NK-92 (cell line): ENCODE data around the gene NRAP.

ENCODE experiments used
- DNase-seq: peaks from one replicate; lab custom pipeline; 2025; ENCODE audit not compliant: unreplicated experiment; lab: John Stamatoyannopoulos, UW

Gene NRAP

DNA sequence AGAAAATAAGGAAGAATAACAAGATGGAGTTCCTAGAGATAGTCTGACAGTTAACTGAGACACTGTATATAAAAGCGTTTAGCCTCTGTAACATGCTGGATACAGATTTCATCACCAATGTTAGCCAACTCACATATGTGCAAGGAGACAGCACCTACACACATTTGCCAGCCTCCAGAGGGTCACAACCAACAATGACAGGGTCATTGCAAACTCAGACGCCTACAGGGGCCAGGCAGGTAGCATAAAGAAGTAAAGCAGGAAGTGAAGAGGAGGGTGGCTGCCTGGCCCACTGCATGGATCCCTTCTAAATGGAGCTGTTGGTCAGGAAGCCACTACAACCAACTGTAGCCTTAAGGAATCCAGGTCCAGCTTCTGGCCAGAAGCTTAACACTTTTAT, 50.4 kb downstream of the NRAP start:
- no peak for DNase-seq

- DNase-seq, result no peak
Measured at GRCh38 chr10:113612154-113612553, 51.7 kb downstream of the NRAP start.

DNA sequence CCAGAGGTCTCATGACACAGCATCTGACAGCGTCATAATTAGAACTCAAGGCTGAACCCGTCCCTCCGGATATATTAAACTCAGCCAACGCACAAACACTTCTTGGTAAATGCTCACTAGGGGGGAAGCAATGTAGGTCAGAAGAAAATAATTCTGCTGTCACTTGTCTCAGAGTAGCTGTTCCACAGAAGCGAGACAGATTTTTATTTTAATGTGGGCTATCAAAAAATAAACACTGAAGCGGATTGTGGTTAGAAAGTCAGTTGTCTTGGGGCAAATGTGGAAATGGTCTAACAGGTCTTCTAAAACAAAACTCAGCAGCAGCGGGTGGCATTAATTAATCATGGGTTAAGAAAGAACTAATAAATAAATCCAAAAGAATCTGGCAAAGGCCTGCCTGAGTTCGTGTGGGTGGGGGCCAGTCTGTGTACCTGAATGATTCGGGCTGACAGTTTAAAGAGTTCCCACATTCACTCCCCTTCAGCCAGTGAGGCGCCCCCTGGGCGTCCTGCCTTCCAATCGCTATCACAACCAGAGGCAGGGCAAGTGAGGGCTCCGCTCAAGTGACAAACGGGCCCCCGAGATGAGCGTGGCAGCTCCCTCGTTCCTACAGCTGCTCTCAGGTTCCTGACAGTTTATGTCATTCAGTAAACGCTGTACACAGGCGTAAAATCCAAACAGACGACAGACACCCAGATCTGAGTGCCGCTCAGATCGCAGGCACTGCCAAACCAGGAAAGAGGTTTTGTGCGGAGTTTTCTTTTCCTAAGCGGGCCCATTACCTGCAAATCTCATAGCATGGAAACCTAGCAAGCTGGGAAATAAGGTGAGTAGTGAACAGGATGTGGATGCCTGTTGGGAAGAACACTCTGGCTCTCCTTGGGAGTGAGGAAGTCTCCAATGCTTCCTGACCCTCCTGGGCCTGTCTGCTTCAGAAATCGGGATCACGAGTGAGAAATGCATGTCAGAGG, 52.9 kb downstream of the NRAP start:
- DNase-seq, result no peak

GRCh38 chr10:113609704-113610108, 54.1 kb downstream of the NRAP start:
- DNase-seq, result no peak

GRCh38 chr10:113605268-113605978, 58.4 kb downstream of the NRAP start:
- no peak for DNase-seq

DNA sequence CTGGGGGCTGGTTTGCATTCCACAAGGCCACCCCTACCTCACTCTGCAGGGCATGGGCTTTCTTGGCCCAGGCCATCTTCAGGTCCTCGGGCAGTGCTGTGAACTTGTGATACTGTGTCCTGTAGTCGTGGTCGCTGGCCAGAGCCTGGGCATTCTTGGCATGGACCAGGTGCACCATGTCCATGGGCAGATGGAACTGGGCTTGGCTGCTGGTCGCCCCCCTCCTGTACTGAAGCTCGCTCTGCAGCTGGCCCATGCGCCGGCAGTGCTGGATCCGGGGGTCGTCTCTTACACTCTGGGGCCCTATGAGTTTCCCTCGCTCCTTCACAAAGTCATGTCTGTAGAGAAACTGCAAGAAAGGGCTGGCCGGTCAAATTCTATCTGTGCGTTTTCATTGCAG, 59.3 kb downstream of the NRAP start:
- no peak for DNase-seq

GRCh38 chr10:113603057-113603777, 60.6 kb downstream of the NRAP start:
- no peak for DNase-seq

- DNase-seq, result no peak
Measured at GRCh38 chr10:113600569-113600968, 63.3 kb downstream of the NRAP start.

GRCh38 chr10:113594652-113595051, 69.2 kb downstream of the NRAP start:
- DNase-seq, result no peak

- no peak for DNase-seq
Measured at GRCh38 chr10:113592380-113592779, 71.5 kb downstream of the NRAP start.

DNA sequence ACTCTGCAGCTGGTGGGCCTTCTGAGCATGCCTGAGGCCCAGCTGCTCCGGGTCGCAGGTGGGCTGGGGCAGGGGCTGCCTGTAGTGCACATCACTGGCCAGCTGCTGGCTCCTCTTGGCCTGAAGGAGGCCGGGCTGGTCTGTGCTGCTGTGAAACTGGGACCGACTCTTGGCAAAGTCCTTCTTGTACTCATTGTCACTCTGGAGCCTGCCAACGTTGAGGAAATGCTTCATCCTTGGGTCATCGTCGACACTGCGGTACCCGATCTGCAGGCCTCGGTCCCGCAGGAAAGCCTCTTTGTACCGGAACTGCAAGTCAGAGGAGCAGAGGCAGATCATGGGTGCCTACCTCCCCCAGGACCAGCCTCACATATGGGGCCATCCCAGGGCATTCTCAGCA, 73.3 kb downstream of the NRAP start:
- DNase-seq, result no peak

- no peak for DNase-seq
Measured at GRCh38 chr10:113589201-113589770, 74.6 kb downstream of the NRAP start.

- no peak for DNase-seq
Measured at GRCh38 chr10:113585949-113586348, 77.9 kb downstream of the NRAP start.

DNA sequence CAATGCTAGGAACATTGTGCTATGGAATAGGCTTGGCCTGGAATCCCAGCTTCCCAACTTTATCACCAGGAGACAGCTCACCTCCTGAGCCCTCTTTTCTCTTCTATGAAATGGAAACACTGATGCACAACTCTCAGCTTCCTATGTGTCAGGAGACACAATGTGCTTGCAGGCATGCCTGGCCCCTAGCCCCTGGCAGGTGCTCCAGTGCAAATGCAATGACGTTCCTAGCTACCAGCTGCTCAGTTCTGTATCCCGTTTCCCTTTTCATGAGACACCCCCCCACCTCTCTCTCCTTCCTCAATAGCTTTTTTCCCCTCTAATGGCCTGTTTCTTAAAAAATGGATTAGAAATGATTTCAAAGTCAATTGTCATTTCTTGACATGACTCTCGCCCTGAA, 80.3 kb downstream of the NRAP start:
- no peak for DNase-seq

DNA sequence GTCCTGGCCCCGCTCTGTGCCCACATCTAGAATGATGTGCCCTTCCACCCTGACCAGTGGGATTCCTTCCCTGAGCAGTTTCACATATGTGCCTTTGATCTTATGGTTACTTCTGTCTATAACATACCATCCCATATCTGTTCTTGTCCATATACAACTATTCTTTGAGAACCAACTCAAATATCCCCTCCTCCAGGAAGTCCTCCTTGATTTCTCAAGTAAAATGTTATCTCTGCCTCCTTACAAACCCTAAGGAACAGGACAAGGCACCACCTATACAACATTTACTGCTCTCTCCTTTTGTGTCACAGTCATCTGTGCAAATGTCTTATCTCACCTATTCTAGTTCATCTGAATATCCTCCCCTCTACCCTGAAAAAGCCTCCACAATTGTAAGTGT, 82.7 kb downstream of the NRAP start:
- DNase-seq, result no peak

GRCh38 chr10:113578773-113579172, 85.1 kb downstream of the NRAP start:
- no peak for DNase-seq

GRCh38 chr10:113576852-113577251, 87.0 kb downstream of the NRAP start:
- DNase-seq, result no peak

GRCh38 chr10:113573368-113573767, 90.5 kb downstream of the NRAP start:
- no peak for DNase-seq

- DNase-seq, result no peak
Measured at GRCh38 chr10:113572520-113573290, 91.1 kb downstream of the NRAP start.

DNA sequence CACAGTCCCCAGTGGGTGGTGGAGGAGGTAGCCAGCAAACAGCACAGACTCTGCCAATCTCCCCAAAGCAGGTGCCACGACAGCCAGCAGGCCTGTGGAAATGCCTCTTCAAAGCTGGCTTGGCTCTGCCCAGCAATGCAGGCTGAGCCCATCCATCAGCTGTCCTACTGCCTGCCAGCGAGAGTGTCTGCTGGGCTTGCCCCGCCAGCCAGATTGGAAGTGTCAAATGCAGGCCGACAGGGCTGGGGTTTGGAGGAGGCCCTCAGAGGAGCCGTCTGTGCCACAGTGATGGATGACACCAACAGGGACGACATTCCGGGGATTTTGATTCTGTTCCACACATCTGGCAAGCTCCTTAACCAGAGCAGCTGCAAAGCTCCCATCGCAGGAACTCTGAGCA, 94.3 kb downstream of the NRAP start:
- DNase-seq, result no peak
